Activated CD4-positive, CD25-positive, alpha-beta regulatory T cell treated with anti-CD3 and anti-CD28 coated beads, Interleukin-2, amount 50 U/mL, for 72 hours (primary cell): ENCODE results near the gene SYS1.
A peak's percentile ranks its signal among the peaks of the same experiment; 100 is the strongest.
"Not testable (repeated sequence)": the region's sequence is repeated elsewhere in the genome, so short reads cannot be mapped to it uniquely, and the experiment has no call there.

Source experiments
- DNase-seq: peaks from one replicate; pipeline ENCODE4 v3.0.0; 2021

SYS1 gene

DNA sequence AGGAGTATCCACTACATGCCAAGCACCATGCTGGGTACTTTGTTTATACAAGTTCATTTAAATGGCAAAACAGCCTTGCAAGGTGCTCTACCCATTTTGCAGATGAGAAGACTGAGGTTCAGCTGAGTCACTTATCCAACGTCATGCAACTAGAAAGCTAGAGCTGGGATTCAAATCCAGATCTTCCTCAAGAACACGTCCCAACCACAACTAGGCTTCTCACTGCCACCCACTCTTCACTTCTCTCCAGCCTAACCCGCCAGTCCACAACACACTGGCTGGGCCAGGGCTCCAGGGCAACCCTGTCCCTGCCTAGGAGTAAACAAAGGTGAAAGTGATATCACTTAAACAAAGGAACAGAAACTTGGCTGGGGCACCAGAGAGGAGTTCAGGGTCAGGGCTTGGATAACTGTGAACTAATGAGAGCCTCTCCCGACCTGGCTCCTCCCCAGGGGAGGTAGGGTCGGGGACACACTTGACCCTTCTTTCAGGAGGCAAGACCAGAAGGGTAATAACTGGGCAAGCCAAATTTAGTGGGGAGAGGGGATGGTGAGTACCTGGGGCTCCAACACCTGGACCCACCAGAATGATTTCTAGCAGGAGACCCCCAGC, 22.6 kb upstream of the SYS1 start:
- DNase-seq = no peak

DNA sequence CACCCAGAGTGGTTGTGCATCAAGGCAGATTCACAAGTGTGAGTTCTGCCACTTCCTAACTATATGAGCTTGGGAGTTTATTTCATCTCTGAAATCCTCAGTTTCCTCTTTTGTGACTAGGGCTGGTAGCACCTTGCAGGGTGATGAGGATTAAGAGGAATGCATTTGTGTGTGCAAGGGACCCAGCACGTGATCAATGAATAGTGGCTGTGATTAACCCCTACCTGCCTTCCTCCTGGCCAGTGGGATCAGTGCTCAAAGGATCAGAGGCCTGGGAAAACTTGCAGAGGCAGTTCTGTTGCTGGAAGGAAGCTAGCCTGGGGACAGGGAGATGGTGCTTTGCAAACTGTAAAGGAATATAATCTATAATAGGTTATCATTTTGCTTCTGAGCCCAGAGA, 22.0 kb upstream of the SYS1 start:
- DNase-seq = no peak

DNA sequence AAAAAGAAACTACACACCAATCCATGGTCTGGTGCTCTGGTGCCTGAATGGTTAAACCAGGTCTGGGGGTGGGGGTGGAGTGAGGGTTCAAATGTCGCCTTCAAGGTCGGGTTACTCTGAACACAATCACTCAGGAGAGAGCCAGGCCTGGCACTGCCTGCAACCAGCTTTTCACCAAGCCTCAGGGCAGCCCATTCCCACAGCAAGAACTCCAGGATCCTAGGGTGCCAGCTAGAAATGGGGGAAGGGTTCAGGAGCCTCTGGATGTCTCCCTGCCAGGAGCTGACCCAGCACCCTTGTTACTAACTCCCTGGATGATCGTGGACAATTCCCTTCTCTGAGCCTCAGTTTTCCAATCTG, 21.4 kb upstream of the SYS1 start:
- DNase-seq = no peak

DNA sequence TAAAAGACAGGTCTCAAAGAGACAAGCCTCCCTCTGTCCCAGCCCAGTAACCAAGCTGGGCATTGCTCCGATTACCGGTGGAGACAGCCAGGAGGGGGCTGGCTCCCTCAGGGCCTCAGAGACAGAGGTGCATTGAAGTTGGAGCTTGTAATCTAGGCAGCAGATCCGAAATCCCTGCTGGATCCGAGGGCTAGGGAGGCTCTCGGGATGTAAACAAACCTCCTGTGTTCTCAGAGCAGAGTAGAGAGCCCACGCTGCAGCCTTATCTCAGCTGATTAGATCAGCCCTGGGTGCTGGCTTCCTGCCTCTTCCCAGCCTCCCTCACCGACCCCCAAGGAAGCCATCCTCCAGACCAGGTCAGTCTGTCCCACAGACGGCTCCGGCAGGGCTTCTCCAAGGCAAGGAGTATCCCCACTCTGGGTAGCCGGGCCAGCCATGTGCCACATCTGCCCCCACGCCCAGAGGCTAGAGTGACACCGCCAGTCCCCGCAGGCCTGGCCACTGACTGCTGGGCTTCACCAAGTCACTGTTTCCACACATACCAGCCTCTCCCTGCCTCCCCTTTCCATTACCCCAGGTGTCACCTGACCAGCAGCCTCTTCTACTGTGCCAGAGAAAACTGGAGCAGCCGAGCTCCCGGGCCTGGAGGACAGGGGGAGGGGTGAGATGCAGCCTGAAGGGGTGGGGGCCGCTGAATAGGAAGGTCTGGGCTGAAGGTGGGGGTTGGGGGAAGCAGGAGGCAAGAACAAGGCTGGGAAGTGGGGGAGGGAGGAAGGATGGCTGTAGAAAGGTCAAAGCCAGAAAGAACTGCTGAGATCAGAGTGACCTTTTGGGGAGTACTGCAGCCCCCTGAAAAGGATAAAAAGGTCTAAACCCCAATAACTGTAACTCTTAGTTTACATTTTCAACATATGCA, 20.8 kb upstream of the SYS1 start:
- DNase-seq = no peak

DNA sequence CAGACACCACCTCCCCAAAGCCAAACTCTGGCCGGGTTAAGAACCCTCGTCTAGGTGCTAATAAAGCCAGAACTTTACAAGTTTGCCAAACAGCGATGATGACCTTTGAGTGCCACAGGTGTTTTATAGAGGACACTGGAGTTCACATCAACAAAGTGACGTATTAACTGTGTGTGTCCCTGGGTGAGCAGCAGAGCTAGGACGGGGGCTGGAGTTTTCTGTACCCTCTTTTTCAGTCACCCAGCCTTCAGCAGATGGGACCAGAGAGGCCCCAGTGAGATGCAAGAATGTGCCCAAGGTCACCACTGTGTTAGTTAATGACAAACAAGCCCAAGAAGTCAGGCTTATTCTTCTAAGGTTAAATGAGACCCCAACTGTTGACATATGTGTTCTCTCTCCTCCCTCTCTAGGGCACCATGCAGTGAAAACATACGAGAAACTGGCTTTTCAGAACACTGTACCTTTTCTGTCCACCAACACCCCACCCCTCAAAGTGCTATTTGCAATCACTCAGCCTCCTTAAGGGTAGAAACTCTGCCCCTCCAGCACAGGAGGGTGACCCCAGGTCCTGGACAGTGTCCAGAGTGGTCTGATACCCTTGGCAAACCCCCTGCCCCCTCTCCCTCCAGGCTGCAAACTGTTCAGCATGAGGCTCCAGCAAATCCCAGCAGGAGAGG, 20.0 kb upstream of the SYS1 start:
- no peak for DNase-seq

DNA sequence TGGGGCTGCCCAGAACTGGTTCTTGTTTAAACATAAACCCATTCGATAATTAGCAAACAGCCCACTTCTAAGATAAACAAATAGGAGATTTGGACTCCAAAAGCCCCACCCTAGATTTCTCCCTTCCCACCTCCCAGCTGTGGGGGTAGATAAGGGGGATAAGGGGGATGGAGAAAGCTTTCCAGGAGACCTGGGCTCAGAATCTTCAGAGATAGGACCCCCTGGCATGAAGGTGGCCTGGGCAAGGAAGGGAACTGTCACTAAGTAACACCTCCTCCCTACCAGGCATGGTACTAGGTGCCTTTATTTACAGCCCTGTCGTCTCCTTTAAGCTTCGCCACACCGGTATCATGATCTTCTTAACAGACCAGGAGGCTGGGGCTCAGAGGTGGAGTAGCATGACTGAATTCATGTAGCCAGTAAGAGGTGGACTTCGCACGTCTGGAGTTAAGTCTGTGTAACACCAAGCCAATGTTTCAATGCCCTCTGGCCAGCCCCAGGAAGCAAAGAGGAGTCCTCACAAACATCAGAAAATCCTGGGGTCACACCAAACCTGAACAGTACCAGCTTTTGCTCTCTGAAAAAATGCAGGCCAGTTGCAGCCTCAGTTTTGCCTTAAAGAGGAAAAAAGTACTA, 19.3 kb upstream of the SYS1 start:
- no peak for DNase-seq

DNA sequence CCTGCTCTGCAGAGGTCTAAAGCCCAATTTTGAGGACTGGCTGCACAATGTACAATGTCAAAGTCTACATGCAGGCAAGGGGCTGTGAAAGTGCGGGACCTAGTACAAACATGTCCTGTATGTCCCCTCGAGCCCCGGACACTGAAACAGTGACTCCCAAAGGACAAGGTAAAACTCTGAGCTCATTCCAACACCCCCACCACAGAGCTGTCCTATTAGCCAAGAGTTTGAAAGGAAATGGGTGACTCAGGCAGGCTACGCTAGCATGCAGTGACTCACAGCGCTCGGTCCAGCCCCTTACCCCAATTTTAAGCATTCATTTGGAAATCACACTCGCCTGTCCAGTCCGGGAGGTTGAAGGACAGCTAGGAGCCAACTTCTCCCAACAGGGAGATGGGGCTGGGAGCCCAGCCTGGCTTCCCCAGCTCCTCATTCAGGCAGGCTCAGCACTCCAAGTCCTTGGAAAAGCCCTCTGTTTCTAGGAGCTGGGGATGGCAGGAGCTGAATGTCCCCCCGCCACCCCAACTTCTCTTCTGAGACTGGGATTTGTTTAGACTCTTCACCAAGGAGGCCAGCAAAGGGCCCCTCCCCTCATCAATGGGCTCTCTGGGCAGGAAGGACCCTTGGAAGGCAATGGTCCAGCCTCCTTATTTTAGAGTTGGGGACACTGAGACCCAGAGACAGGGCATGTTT, 18.6 kb upstream of the SYS1 start:
- DNase-seq = no peak

DNA sequence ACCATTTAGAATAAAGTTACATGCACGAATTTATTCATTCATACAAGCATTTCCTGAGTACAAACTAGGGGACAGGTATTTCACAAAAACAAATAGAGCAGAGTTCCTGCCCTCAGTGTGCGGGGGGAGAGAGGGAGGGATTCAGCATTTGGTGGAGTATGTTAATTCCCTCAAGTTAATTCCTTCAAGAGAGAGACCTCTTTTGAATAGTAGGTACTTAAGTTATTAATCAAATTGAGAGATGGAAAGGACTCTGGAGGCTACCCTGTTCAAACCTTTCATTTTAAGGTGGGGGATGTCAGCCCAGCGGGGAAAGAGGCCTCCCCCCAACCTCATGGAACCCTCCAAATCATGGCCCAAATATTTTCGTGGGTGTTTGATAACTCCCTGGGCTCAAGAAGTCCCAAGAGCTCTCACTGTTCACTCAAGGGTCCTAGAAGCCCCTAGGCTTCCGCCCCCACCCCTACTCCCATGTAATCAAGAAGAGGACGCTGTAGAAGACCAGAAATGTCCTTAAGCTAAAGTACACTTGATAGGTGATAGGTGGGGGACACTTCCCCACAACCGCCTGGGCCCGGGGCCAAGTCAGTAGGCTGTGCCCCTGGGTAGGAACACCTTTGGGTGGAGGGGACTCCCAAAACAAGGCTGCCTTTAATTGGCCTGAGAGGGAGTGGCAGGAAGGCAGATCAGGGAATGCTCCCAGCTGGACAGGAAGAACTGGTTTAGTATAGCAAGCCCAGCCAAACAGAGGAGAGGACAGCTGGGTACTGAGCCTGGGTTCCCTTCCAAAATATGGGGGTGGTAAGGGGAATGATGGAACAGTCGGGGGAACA, 17.6 kb upstream of the SYS1 start:
- no peak for DNase-seq

DNA sequence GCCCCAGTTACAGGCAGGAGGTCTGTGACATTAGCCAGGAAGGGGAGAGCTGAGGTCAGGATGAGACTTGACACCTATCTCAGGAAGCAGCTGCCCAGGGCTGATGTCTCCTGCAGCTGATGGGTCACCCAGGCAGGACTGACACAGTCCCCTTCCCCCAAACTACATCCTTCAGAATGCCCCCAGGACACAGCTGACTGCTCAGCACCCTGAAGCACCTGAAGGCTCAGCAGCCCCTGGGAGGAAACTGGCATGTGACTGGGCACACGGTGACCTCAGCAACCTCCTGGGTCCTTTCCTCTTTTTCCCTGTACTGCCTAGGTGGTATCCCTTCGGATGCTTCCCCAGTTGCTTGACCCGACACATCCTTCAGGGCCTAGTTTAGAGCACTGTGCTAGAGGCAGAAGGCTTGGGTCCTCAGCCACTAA, 16.7 kb upstream of the SYS1 start:
- DNase-seq = no peak

DNA sequence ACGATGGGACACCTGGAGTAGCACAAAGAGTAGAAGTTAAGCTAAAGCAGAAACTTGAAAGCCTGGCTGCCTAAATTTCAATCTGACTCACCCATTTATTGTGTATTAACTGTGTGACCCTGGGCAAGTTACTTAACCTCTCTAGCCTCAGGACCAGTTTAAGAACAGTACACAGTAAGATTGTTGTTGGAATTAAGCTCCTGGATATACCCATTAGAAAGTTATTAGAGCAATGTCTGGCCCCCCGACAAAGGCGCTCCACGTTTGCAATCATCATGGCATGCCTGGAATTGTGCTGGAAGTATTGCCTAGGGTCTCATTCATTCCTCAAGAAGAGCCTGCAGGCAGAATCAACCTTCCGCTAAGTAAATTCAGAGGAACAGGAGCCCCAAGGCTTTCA, 16.1 kb upstream of the SYS1 start:
- DNase-seq = no peak

DNA sequence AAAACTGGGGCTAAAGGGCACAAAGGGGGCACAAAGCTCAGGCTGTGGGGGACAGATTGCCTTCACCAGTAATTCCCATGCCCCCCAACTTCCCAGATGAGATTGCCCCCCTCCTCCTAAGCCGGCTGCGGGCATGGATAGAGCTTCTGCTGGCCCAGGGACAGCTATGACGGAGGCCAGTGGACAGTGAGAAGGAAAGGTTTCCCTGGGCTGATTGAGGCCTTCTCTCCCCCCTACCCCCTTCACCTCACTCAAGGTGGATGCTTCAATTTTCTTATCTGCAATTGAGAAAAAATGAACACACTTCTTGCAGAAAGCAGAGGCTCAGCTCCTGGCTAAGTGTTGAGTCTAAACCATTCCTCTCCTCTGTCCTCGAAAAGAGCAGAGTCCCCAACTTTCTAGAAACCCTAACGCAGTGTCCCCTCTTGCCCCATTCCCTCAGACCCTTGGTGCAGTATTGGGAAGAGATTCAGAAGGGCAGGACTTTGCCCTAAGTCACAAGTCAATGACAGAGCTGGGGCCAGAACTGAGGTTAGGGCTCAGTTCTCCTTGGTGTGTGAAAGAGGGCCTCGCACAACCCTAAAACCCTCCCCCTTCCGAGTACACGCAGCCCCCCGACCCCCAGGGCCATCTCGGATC, 15.5 kb upstream of the SYS1 start:
- no peak for DNase-seq

DNA sequence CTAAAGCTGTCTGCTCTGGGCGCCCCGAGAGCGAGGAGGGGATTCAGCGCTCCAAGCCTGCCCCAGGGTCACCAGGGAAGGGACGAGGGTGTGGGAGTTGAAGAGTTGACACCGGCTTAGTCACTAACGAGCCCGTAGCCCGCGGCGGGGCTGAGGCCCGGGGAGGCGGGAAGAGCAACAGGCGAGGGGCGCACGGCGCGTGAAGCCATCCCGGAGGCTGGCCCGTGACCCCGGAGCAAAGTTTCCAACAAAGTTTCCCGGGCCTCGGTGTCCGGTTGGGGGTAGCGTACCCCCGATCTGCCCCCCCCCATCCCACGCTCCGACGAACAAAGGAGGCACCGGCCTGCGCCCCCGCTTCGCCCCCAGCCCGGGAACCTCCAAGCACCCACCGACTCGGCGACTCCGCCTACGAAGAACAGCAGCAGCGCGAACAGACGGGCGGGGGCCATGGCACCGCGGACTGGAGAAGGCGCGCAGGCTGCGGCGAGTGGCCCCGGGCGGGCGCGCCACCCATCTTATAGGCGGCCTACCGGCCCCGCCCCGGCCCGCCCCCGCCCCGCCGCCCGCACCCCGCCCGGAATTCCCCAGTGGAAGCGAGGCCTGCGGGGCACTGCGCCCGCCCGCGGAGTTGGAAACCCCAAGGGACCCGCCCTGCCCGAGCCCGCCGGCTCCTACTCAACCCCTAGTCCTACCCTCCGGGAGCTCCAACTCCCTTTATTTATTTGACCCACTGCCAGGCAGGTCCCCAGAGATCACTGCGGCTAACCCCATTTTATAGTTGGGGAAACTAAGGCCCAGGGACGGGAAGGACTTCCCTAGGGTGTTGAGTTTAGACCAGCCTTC, 14.8 kb upstream of the SYS1 start, which contains the start of gene SDC4:
SDC4 (minus strand) TSS at position 489 of the 843 bp plus-strand sequence; CDS start at position 449, 40 bp downstream.
- peak; percentile 76 for DNase-seq

DNA sequence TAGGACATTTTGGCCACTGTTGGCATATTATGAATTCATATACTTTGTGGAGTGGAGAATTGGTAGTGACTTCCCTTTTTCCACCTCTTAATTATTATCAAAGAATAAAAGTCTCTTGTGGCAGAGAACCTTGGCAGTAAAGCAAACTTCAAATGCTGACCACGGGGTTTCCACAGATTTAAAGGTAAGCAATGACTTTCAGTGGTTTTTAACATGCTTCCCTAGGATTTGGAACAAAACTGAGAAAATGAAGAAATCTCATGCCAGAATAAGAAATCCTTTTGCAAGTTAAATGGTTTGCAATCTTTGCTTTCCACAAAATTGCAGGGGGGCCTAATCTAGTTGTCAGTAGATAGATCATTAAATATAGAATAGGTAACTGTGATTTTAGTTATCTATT, 12.7 kb upstream of the SYS1 start:
- no peak for DNase-seq

DNA sequence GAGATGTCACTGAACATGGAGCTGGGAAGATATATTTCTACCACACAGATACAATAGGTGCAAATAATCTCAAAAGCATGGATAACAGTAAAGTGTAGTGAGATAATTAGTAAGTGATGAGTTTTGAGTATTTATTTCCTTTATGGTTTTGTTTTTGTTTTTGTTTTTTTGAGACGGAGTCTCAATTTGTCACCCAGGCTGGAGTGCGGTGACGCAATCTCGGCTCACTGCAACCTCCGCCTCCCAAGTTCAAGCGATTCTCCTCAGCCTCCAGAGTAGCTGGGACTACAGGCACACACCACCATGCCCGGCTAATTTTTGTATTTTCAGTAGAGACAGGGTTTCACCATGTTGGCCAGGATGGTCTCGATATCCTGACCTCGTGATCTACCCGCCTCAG, 12.2 kb upstream of the SYS1 start:
- not testable (repeated sequence) for DNase-seq

DNA sequence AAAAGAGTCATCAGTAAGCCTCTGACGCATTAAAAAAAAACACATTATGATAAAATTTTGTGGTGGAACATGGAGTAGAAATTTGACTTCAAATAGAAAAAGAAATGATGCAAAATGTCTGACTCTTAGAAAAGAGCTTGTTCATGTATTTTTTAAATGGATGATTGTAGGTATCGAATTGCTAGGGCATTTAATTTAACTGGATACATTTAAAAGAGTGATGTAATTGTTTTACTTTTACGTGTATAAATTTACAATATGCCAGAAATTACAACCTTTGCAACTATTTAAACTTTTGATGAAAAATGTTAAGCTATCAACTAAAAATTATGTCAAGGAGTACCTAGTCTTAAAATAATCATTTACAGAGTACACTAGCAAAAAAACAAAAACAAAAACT, 10.2 kb upstream of the SYS1 start:
- DNase-seq = no peak

DNA sequence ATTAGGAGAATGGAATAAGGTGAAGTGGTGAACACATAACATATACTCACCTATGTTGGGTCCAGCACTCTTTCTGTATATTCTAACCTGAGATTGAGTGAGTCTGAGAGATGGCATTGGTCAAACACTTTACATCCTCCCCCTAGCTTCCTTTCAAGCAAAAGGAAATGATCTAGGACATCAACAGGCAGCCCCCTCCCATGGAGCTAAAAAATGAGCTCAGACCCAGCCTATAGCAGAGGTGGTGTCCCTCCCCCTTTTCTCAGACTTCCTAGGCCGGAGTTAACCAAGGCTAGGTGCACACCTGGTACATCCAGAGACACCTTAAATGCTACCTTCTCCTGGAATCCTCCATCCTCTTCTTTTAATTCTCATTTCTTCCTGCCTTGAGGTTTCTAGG, 9.2 kb upstream of the SYS1 start:
- DNase-seq = no peak

DNA sequence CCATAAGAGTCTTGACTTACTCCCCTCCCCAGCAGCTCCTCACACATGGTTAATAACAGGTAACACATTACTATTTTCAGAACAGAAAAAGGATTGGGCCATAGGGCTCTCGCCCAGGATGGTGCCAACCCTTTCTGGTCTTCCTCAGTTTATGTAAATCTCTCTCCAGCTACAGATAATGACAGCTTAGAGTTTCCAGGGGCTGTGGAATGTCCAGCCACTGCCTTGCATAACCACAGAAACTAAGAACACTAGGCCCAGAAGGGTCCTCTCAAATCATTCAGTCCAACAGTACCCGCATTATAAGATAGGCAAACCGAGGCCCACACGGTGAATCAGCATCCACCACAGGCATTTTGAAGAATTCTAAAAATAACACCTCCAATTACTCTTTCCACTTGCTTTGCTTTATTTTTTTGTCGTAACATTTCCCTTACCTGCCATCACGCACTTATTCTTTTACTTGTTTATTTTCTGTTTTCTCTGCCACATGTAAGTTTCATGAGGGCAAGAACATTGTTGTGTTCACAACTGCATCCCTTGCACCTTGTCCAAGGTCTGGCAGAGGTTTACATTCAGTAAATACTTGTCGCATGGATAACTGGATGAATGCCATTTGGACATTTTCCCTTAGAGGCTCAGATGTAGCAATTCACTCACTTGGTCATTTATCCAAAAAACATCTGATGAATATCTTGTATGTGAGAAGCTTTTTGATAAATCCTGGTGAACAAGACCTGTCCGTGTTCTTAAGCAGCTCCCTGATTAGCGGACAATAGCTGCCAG, 8.3 kb upstream of the SYS1 start:
- DNase-seq = no peak

DNA sequence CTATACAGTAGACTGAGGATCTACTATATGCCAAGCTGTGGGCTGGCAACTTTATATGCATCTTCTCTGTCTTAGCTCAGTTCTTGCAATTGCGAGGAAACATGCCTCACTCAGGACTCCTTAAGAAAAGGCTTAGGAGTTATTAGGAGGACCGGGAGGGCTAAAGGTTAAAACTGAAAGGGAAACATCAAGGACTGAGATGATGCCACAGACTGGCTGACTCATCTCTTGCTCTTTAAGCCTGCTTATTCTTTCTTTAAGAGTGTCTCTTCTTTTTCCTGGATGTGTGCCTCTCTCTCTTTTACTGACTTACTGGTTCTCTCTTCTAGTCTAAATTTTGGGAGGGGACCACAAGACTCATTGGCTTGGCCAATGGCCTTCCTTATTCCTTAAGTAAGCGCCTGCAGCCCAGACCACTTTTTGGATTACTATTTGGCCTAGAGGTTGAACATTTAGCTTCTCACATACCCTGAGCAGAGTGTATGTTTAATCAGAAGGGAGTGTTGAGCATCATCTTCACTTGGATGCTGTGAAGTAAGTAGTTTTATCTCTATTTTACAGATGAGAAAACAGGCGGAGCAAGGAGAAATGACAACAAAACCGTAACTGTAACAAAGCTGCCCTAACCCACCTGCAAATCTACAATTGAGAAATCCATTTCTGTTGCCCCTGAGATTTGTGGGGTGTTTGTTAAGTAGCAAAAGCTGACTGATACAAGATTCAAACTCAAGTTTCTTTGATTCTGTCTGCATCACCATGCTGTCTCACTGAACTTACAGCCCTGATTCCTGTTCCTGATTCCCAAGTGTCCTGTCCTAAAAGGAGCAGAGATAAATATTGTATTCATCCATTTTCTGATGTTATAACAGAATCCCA, 7.5 kb upstream of the SYS1 start:
- no peak for DNase-seq
